Lower leg skin (tissue), 4 donors: Measurements from ENCODE around the gene SYAP1. TPM values are rescaled to one million over a fixed set of nuclear protein-coding genes. Genes with fewer than 3 reads are reported as not detected.

ENCODE experiments used
- DNase-seq, 2 donors: peaks; one replicate each; pipeline ENCODE4 v3.0.0-alpha.2; 2019; ENCODE audit warnings: low spot score in 2 of 2
- H3K4me3 ChIP-seq: fragments of 200-600 bp; sonication (generic); 2 replicates; pipeline ENCODE4 v1.5.1; 2017; ENCODE audit warnings: mild to moderate bottlenecking, low read depth; ENCODE audit not compliant: poor library complexity, severe bottlenecking
- CTCF ChIP-seq, 3 donors: fragments of 450-650 bp; IDR thresholded peaks; one replicate each; pipeline ENCODE4 v1.5.1; 2016; ENCODE audit warnings: antibody characterized with exemption in 3 of 3, mild to moderate bottlenecking in 3 of 3, moderate library complexity in 2 of 3
- POLR2A ChIP-seq, 2 donors: fragments of 450-650 bp; IDR thresholded peaks; one replicate each; pipeline ENCODE4 v1.6.1; 2016 to 2017; ENCODE audit warnings: antibody characterized with exemption in 2 of 2, mild to moderate bottlenecking in 1 of 2, moderate library complexity in 1 of 2
- WGBS, 2 donors: methylation state at CpG; one replicate each; pipeline ENCODE4 v1.1.5; 2018; 5-methylcytosine and 5-hydroxymethylcytosine counted together
- intact Hi-C: fragments of 100-400 bp; cut with DNase I; formaldehyde crosslinking; loops from one replicate; pipeline ENCODE4 v1.15.0; 2023; ENCODE audit warnings: low total_unique reads
- total RNA-seq, 4 donors: library from RNA; depleted of rRNA; stranded (reverse); fragments of >200 nt; gene quantifications; one replicate each; pipeline ENCODE4 v1.1.0, GENCODE V29; 2016

Gene SYAP1
- total RNA-seq, result 10 to 100 TPM; 16.1 to 18.5 (median 16.6) TPM

- 0% methylated on average over 11 to 49 of the region's 54 CpGs for WGBS, 2 donors
- TF ChIP-seq CTCF (IDR thresholded peaks at IDR 0.05), result no peak
- TF ChIP-seq POLR2A (IDR thresholded peaks at IDR 0.05), result peak in 1 of 2 donors; percentile 53
- intact Hi-C loops, result loop anchor here (10.0 kb wide), 1 partner anchor 865 kb away; the partner anchor contains the start of gene AP1S2
- peak within 1 kb of the TSS; percentile 65 for H3K4me3 ChIP-seq
- DNase-seq, result peak; percentile 90 to 100
Observed at GRCh38 chrX:16719334-16720084, at the start of gene SYAP1. TSS of gene SYAP1 (plus strand) at chrX:16719612. CDS start at chrX:16719725, 113 bp downstream.

- intact Hi-C loops, result no loop called here
- H3K4me3 ChIP-seq, result no peak overlapping the region
- TF ChIP-seq POLR2A (IDR thresholded peaks at IDR 0.05), result no peak
- TF ChIP-seq CTCF (IDR thresholded peaks at IDR 0.05), result no peak
- no peak for DNase-seq
Observed at GRCh38 chrX:16671005-16671404, 48.4 kb upstream of the SYAP1 start.

GRCh38 chrX:16678689-16679088 is 40.7 kb upstream of the SYAP1 start:
- no peak for DNase-seq
- WGBS, 2 donors, result 83 to 90% methylated on average over 11 of the region's 11 CpGs
- TF ChIP-seq POLR2A (IDR thresholded peaks at IDR 0.05), result no peak
- no peak for TF ChIP-seq CTCF (IDR thresholded peaks at IDR 0.05)
- intact Hi-C loops, result no loop called here
- H3K4me3 ChIP-seq, result no peak overlapping the region

- intact Hi-C loops, result no loop called here
- TF ChIP-seq POLR2A (IDR thresholded peaks at IDR 0.05) (no peak), CTCF (IDR thresholded peaks at IDR 0.05) (no peak)
- DNase-seq, result no peak
- no peak overlapping the region for H3K4me3 ChIP-seq
- WGBS, 2 donors, result 88 to 96% methylated on average over 7 of the region's 7 CpGs
Observed at GRCh38 chrX:16683007-16683664, 36.3 kb upstream of the SYAP1 start.

DNA sequence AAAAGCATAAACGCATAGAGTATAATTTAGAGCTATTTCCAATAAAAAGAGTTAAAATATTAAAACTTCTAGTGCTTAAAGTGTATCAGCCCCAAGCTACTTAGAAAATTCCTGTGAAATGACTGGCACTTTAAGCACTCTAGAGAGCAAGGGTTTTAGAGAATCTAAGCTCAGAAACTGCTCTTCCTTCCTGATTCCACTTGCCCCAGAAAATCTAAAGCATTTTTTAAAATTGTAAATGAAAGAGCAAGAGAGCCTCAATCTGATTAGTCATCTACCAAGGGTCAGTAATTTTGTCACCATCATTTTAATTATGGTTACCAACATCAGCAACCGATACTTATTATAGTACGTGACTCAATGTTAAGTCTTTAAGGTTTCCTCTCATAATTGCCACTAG is 31.9 kb upstream of the SYAP1 start:
- no peak for DNase-seq
- WGBS, 2 donors, result 92 to 95% methylated on average over 3 of the region's 3 CpGs
- intact Hi-C loops, result no loop called here
- TF ChIP-seq CTCF (IDR thresholded peaks at IDR 0.05), result no peak
- no peak for TF ChIP-seq POLR2A (IDR thresholded peaks at IDR 0.05)
- H3K4me3 ChIP-seq, result no peak overlapping the region
